Transverse colon (tissue), 4 donors: ENCODE measurements around the gene RPTOR.

Experiments
- POLR2A ChIP-seq: fragments of 450-650 bp; IDR thresholded peaks from one replicate; pipeline ENCODE4 v1.6.1; 2016; ENCODE audit warnings: antibody characterized with exemption, mild to moderate bottlenecking, moderate library complexity
- POLR2AphosphoS5 ChIP-seq, 3 donors: sonication (generic); formaldehyde crosslinking; IDR thresholded peaks; one replicate each; pipeline ENCODE4 v1.6.1; 2016; ENCODE audit warnings: antibody characterized with exemption in 3 of 3
- TF ChIP-seq, protein P1 (sequence below), 5 experiments: fragments of 200-600 bp in 3 of 5; fragments of 450-650 bp in 2 of 5; sonication (generic) in 3 of 5; IDR thresholded peaks; 1 replicate in 2 of 5; 2 replicates in 3 of 5; pipeline ENCODE4 v1.5.1; 2016 to 2017; ENCODE audit warnings: antibody characterized with exemption in 5 of 5, inconsistent platforms in 3 of 5, mild to moderate bottlenecking in 2 of 5, moderate library complexity in 1 of 5

DNA sequence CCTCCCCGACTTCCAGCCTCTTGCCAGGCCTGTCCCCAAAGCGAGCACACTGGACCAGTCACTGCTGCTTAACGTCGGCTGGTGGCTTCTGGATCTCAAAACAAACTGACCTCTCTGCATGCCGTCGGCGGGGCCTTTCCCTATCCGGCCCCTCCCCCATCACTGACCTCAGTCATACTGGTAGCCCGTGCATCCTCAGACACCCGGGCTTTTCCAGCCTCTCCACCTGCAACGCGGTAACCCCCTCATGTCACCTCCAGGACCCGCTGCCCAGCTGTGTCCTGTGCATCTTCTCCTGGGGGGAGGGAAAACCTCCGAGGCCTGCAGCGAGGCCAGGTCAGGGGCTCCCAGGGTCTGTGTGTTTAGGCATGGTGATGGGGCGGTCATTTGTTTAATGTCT is 308.4 kb downstream of the RPTOR start:
- no peak for TF ChIP-seq POLR2AphosphoS5 (IDR thresholded peaks at IDR 0.05)
- TF ChIP-seq, protein P1, sequence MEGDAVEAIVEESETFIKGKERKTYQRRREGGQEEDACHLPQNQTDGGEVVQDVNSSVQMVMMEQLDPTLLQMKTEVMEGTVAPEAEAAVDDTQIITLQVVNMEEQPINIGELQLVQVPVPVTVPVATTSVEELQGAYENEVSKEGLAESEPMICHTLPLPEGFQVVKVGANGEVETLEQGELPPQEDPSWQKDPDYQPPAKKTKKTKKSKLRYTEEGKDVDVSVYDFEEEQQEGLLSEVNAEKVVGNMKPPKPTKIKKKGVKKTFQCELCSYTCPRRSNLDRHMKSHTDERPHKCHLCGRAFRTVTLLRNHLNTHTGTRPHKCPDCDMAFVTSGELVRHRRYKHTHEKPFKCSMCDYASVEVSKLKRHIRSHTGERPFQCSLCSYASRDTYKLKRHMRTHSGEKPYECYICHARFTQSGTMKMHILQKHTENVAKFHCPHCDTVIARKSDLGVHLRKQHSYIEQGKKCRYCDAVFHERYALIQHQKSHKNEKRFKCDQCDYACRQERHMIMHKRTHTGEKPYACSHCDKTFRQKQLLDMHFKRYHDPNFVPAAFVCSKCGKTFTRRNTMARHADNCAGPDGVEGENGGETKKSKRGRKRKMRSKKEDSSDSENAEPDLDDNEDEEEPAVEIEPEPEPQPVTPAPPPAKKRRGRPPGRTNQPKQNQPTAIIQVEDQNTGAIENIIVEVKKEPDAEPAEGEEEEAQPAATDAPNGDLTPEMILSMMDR (IDR thresholded peaks at IDR 0.05) = no peak
- TF ChIP-seq POLR2A = no peak
